Gastroesophageal sphincter (tissue), 4 donors: ENCODE data around the gene LTBP1. TPM values are rescaled to one million over a fixed set of nuclear protein-coding genes. Genes with fewer than 3 reads are reported as not detected.

Source experiments
- ATAC-seq: fragments of 150-250 bp; one replicate; pipeline ENCODE4 v1.9.1; 2016; ENCODE audit warnings: mild to moderate bottlenecking, moderate library complexity
- H3K27ac ChIP-seq, 4 donors: fragments of 200-600 bp; sonication (generic) in 3 of 4; 1 replicate in 3 of 4; 2 replicates in 1 of 4; pipeline ENCODE4 v1.5.1; 2016 to 2019
- H3K27me3 ChIP-seq: fragments of 200-600 bp; sonication (generic); one replicate; pipeline ENCODE4 v1.5.1; 2019
- H3K36me3 ChIP-seq, 2 donors: fragments of 200-600 bp; sonication (generic); one replicate each; pipeline ENCODE4 v1.5.1; 2019; ENCODE audit warnings: control low read depth in 1 of 2
- H3K4me1 ChIP-seq, 3 donors: fragments of 200-600 bp; sonication (generic); 1 replicate in 2 of 3; 2 replicates in 1 of 3; pipeline ENCODE4 v1.5.1; 2016 to 2019; ENCODE audit warnings: control low read depth in 2 of 3
- H3K4me3 ChIP-seq, 2 donors: fragments of 200-600 bp; sonication (generic); one replicate each; pipeline ENCODE4 v1.5.1; 2019; ENCODE audit warnings: mild to moderate bottlenecking in 1 of 2, moderate library complexity in 1 of 2
- H3K9me3 ChIP-seq, 3 donors: fragments of 200-600 bp; sonication (generic); one replicate each; pipeline ENCODE4 v1.5.1; 2017 to 2019; ENCODE audit warnings: control low read depth in 2 of 3
- CTCF ChIP-seq, 4 experiments: fragments of 200-600 bp in 2 of 4; fragments of 450-650 bp in 2 of 4; sonication (generic) in 1 of 4; IDR thresholded peaks; one replicate each; pipeline ENCODE4 v1.5.1; 2017 to 2019; ENCODE audit warnings: antibody characterized with exemption in 4 of 4, mild to moderate bottlenecking in 2 of 4, moderate library complexity in 2 of 4
- EP300 ChIP-seq: sonication (generic); formaldehyde crosslinking; IDR thresholded peaks from one replicate; pipeline ENCODE4 v1.6.1; 2017; ENCODE audit warnings: antibody characterized with exemption, mild to moderate bottlenecking
- POLR2A ChIP-seq, 2 donors: fragments of 450-650 bp; IDR thresholded peaks; one replicate each; pipeline ENCODE4 v1.6.1; 2017; ENCODE audit warnings: antibody characterized with exemption in 2 of 2, mild to moderate bottlenecking in 2 of 2, moderate library complexity in 1 of 2
- POLR2AphosphoS5 ChIP-seq: sonication (generic); formaldehyde crosslinking; IDR thresholded peaks from one replicate; pipeline ENCODE4 v1.6.1; 2017; ENCODE audit warnings: antibody characterized with exemption
- WGBS, 2 donors: methylation state at CpG; one replicate each; pipeline ENCODE4 v1.1.5; 2018; ENCODE audit warnings: low coverage in 1 of 2; 5-methylcytosine and 5-hydroxymethylcytosine counted together
- total RNA-seq, 4 donors: library from RNA; depleted of rRNA; stranded (reverse); fragments of >200 nt; gene quantifications; one replicate each; pipeline ENCODE4 v1.1.0, GENCODE V29; 2016

The LTBP1 gene
- total RNA-seq, 4 donors from 2014 or later: 238 to 493 (median 378) TPM

- Histone ChIP-seq H3K36me3 (peaks cover 0 to 4% of the 10 kb centered on the region in 2 donors), H3K27ac (no peak overlapping the region), H3K4me3 (no peak overlapping the region), H3K4me1 (no peaks in the 10 kb centered on the region), H3K27me3 (no peaks in the 10 kb centered on the region), H3K9me3 (no peaks in the 10 kb centered on the region)
- TF ChIP-seq POLR2AphosphoS5 (no peak), EP300 (no peak)
- ATAC-seq: no peak
- 87 to 88% methylated on average over 4 of the region's 4 CpGs for WGBS, 2 donors
Observed at GRCh38 chr2:33334083-33334482, 387.3 kb downstream of the LTBP1 start.

GRCh38 chr2:33335516-33335915 is 388.8 kb downstream of the LTBP1 start:
- H3K4me3 ChIP-seq: no peak overlapping the region
- H3K27me3 ChIP-seq: no peaks in the 10 kb centered on the region
- H3K9me3 ChIP-seq: no peaks in the 10 kb centered on the region
- no peak for TF ChIP-seq POLR2A (IDR thresholded peaks at IDR 0.05)
- TF ChIP-seq POLR2AphosphoS5: no peak
- no peak for TF ChIP-seq EP300
- no peak for TF ChIP-seq CTCF (IDR thresholded peaks at IDR 0.05)
- H3K27ac ChIP-seq: no peak overlapping the region
- peaks cover 0 to 14% (median 2%) of the 10 kb centered on the region in 3 donors for H3K4me1 ChIP-seq
- 49 to 88% methylated on average over 3 of the region's 3 CpGs for WGBS, 2 donors
- no peak for ATAC-seq
- peaks cover 0 to 4% of the 10 kb centered on the region in 2 donors for H3K36me3 ChIP-seq

GRCh38 chr2:33336036-33336625 is 389.4 kb downstream of the LTBP1 start:
- WGBS, 2 donors: 73 to 88% methylated on average over 4 of the region's 4 CpGs
- Histone ChIP-seq H3K4me1 (peaks cover 0 to 19% (median 3%) of the 10 kb centered on the region in 3 donors), H3K27me3 (no peaks in the 10 kb centered on the region), H3K4me3 (no peak overlapping the region), H3K27ac (no peak overlapping the region), H3K9me3 (no peaks in the 10 kb centered on the region), H3K36me3 (peaks cover 0 to 4% of the 10 kb centered on the region in 2 donors)
- no peak for ATAC-seq
- TF ChIP-seq EP300 (no peak), POLR2A (IDR thresholded peaks at IDR 0.05) (no peak), CTCF (IDR thresholded peaks at IDR 0.05) (no peak), POLR2AphosphoS5 (no peak)

- no peaks in the 10 kb centered on the region for H3K9me3 ChIP-seq
- 81 to 87% methylated on average over 7 of the region's 7 CpGs for WGBS, 2 donors
- no peaks in the 10 kb centered on the region for H3K27me3 ChIP-seq
- H3K4me1 ChIP-seq: peaks cover 0 to 19% (median 3%) of the 10 kb centered on the region in 3 donors
- no peak overlapping the region for H3K4me3 ChIP-seq
- TF ChIP-seq CTCF (IDR thresholded peaks at IDR 0.05) (no peak), POLR2A (IDR thresholded peaks at IDR 0.05) (no peak), EP300 (no peak), POLR2AphosphoS5 (no peak)
- no peak for ATAC-seq
- H3K36me3 ChIP-seq: peaks cover 0 to 11% of the 10 kb centered on the region in 2 donors
- H3K27ac ChIP-seq: no peak overlapping the region
Observed at GRCh38 chr2:33337385-33337960, 390.7 kb downstream of the LTBP1 start.

GRCh38 chr2:33337981-33338380 is 391.2 kb downstream of the LTBP1 start:
- ATAC-seq: no peak
- Histone ChIP-seq H3K4me1 (peaks cover 0 to 19% (median 3%) of the 10 kb centered on the region in 3 donors), H3K9me3 (no peaks in the 10 kb centered on the region), H3K27me3 (no peaks in the 10 kb centered on the region), H3K27ac (no peak overlapping the region), H3K4me3 (no peak overlapping the region), H3K36me3 (peaks cover 0 to 16% of the 10 kb centered on the region in 2 donors)
- 67 to 82% methylated on average over 4 of the region's 4 CpGs for WGBS, 2 donors
- TF ChIP-seq CTCF (IDR thresholded peaks at IDR 0.05) (no peak), POLR2AphosphoS5 (no peak), EP300 (no peak), POLR2A (IDR thresholded peaks at IDR 0.05) (no peak)
